ENCODE measurements around the gene TFDP1. TPM values are rescaled to one million over a fixed set of nuclear protein-coding genes. Genes with fewer than 3 reads are reported as not detected.

Gene TFDP1
- total RNA-seq, 2 donors from 2014 or later, result 50.1 to 62.4 TPM

DNA sequence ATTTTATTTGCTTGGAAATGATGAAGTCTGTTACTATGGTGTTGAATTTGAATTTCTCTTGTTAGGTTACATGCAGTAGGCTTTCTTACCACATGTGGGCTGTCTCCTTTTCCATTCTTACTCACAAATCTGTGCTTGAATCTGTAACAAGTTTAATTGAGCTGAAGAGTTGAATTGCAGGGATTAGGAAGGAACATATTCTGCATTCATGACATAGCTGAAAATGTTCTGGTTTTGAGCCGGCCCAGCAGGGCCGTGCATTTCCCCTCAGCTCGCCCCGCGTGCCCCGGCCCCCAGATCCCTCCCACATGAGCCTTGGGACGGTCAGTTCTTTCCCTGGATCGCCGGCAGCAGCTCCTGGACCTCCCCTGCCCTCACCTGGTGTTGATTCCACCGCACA, 28.1 kb downstream of the TFDP1 start:
- TF ChIP-seq POLR2A (IDR thresholded peaks at IDR 0.05), result no peak
- intact Hi-C loops (cut with DNase I), result no loop called here
- no peaks in the 10 kb centered on the region for H3K27me3 ChIP-seq (replicated peaks; ENCODE audit: insufficient read depth)
- WGBS, result 95% methylated on average over 10 of the region's 10 CpGs
- H3K36me3 ChIP-seq, result no peaks in the 10 kb centered on the region
- H3K4me1 ChIP-seq (replicated peaks), result no peaks in the 10 kb centered on the region
- no peak overlapping the region for H3K27ac ChIP-seq
- H3K4me3 ChIP-seq, result no peak overlapping the region
- H3K9me3 ChIP-seq, result no peaks in the 10 kb centered on the region
- no peak for DNase-seq (ENCODE audit: low spot score)

DNA sequence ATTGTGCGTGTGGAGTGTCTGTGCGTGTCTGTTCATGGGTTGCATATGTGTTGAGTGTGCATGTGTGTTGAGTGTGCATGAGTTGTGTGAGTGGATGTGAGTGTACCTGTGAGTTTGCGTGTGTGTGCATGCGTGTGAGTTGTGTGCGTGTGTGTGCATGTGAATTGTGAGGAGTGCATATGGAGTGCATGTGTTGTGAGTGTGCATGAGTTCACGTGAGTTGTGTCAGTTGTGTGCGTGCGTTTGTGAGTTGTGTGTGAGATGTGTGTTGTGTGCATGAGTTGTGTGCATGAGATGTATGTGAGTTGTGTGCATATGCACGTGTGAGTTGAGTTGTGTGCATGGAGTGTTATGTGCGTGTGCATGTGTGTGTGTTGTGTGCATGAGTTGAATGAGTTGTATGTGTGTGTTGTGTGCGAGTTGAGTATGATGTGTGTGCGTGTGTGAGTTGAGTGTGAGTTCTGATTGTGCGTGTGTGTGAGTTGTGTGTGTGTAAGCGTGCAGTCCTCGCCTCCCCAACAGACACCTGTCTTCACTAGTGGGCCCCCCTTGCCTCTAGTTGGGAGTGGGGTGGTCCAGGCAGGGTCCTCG, 29.3 kb downstream of the TFDP1 start:
- H3K27me3 ChIP-seq (replicated peaks; ENCODE audit: insufficient read depth), result no peaks in the 10 kb centered on the region
- WGBS, result 95% methylated on average over 16 of the region's 16 CpGs
- H3K9me3 ChIP-seq, result no peaks in the 10 kb centered on the region
- DNase-seq (ENCODE audit: low spot score), result no peak
- no peak overlapping the region for H3K4me3 ChIP-seq
- H3K27ac ChIP-seq, result no peak overlapping the region
- TF ChIP-seq, protein P1, sequence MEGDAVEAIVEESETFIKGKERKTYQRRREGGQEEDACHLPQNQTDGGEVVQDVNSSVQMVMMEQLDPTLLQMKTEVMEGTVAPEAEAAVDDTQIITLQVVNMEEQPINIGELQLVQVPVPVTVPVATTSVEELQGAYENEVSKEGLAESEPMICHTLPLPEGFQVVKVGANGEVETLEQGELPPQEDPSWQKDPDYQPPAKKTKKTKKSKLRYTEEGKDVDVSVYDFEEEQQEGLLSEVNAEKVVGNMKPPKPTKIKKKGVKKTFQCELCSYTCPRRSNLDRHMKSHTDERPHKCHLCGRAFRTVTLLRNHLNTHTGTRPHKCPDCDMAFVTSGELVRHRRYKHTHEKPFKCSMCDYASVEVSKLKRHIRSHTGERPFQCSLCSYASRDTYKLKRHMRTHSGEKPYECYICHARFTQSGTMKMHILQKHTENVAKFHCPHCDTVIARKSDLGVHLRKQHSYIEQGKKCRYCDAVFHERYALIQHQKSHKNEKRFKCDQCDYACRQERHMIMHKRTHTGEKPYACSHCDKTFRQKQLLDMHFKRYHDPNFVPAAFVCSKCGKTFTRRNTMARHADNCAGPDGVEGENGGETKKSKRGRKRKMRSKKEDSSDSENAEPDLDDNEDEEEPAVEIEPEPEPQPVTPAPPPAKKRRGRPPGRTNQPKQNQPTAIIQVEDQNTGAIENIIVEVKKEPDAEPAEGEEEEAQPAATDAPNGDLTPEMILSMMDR (IDR thresholded peaks at IDR 0.05), result no peak
- TF ChIP-seq POLR2A (IDR thresholded peaks at IDR 0.05), result no peak
- TF ChIP-seq POLR2AphosphoS5 (IDR thresholded peaks at IDR 0.05), result no peak
- no peaks in the 10 kb centered on the region for H3K4me1 ChIP-seq (replicated peaks)
- no peaks in the 10 kb centered on the region for H3K36me3 ChIP-seq
- intact Hi-C loops (cut with DNase I), result no loop called here

DNA sequence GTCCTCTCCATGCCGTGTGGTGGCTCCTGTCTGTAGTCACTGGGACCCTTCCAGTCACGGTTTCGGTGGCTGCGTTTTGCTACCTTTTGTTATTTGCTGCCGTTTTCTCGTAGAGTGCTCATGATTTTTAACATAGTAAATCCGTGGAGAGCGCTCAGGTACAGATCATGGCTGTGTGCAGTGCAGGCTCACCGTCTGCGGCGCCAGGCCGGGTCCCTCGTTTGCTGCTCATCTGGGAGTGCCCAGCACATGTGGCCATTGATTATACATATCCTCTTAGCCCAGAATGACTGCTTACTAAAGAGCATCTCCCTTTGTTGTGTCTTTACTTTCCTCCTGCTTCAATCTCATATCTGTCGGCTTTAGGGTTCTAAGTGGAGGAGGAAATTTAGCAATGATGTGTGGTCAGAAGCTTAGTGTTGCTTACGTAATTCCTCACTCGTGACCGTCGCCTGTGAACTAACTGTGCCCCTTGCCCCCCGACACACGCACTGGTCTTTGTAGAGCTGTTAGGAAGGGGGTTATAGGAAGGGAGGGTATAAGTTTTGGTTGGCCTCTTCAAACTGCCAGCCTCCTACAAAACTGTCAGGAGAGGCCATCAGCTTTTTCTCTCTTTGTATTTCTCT, 31.8 kb downstream of the TFDP1 start:
- H3K4me1 ChIP-seq (replicated peaks), result no peaks in the 10 kb centered on the region
- intact Hi-C loops (cut with DNase I), result no loop called here
- H3K9me3 ChIP-seq, result no peaks in the 10 kb centered on the region
- no peak overlapping the region for H3K4me3 ChIP-seq
- no peaks in the 10 kb centered on the region for H3K27me3 ChIP-seq (replicated peaks; ENCODE audit: insufficient read depth)
- no peak overlapping the region for H3K27ac ChIP-seq
- TF ChIP-seq POLR2AphosphoS5 (IDR thresholded peaks at IDR 0.05) (no peak), POLR2A (IDR thresholded peaks at IDR 0.05) (no peak)
- TF ChIP-seq, protein P1 (IDR thresholded peaks at IDR 0.05), result no peak
- 86% methylated on average over 20 of the region's 20 CpGs for WGBS
- DNase-seq (ENCODE audit: low spot score), result no peak
- H3K36me3 ChIP-seq, result no peaks in the 10 kb centered on the region

DNA sequence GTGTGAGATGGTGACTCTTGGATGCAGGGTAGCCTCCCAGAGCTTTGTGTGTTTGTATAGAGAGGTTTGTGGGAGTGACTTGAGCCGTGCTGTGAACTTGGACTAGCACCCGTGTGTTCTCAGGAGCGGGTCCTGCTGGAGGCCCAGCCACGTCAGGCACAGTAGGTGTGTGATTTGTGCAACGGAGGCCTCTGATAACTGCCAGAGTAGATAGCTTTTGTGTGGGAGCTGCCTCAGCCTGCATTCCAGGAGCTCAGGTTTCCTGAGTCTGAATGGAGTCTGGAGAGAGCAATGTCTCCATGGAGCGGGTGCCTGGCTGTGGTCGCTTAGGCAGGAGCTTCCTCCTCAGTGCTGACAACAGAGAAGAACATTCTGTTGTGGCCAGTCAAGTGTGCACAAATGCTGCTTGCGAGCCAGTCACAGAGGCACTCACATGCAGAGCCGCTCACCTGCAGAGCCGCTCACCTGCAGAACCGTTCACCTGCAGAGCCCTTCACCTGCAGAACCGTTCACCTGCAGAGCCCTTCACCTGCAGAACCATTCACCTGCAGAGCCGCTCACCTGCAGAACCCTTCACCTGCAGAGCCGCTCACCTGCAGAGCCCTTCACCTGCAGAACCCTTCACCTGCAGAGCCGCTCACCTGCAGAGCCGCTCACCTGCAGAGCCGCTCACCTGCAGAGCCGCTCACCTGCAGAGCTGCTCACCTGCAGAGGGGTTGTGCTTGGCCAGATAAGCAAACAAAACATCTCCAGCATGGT, 32.6 kb downstream of the TFDP1 start:
- Histone ChIP-seq H3K27ac (no peak overlapping the region), H3K9me3 (no peaks in the 10 kb centered on the region), H3K27me3 (replicated peaks; ENCODE audit: insufficient read depth) (no peaks in the 10 kb centered on the region), H3K36me3 (no peaks in the 10 kb centered on the region), H3K4me1 (replicated peaks) (no peaks in the 10 kb centered on the region), H3K4me3 (no peak overlapping the region)
- TF ChIP-seq POLR2AphosphoS5 (IDR thresholded peaks at IDR 0.05) (no peak), POLR2A (IDR thresholded peaks at IDR 0.05) (no peak)
- TF ChIP-seq, protein P1 (IDR thresholded peaks at IDR 0.05), result no peak
- DNase-seq (ENCODE audit: low spot score), result no peak
- WGBS, result 57% methylated on average over 18 of the region's 18 CpGs
- intact Hi-C loops (cut with DNase I), result no loop called here

GRCh38 chr13:113617961-113618360, 33.4 kb downstream of the TFDP1 start:
- no peak for DNase-seq (ENCODE audit: low spot score)
- no peaks in the 10 kb centered on the region for H3K9me3 ChIP-seq
- intact Hi-C loops (cut with DNase I), result no loop called here
- 95% methylated on average over 5 of the region's 5 CpGs for WGBS
- H3K36me3 ChIP-seq, result no peaks in the 10 kb centered on the region
- H3K4me1 ChIP-seq (replicated peaks), result no peaks in the 10 kb centered on the region
- no peak overlapping the region for H3K27ac ChIP-seq
- no peaks in the 10 kb centered on the region for H3K27me3 ChIP-seq (replicated peaks; ENCODE audit: insufficient read depth)
- no peak overlapping the region for H3K4me3 ChIP-seq
- TF ChIP-seq, protein P1 (IDR thresholded peaks at IDR 0.05), result no peak
